Psoas muscle (tissue), 8 donors: Measurements from ENCODE around the gene LRP1B. TPM values are rescaled to one million over a fixed set of nuclear protein-coding genes. Genes with fewer than 3 reads are reported as not detected.

ENCODE experiments used
- ATAC-seq, 4 donors: fragments of 200-7000 bp; cut with Tn5 transposase; one replicate each; pipeline ENCODE4 v1.9.1; 2020; ENCODE audit warnings: moderate library complexity in 3 of 4, mild to moderate bottlenecking in 2 of 4
- DNase-seq, 2 donors: peaks; one replicate each; pipeline ENCODE4 v3.0.0-alpha.2; 2020
- H3K27ac ChIP-seq: fragments of 200-600 bp; one replicate; pipeline ENCODE4 v1.8.0; 2022
- H3K27me3 ChIP-seq, 3 donors: fragments of 200-600 bp in 1 of 3; one replicate each; pipeline versions ENCODE4 v1.6.1 to v1.8.0; 2013 to 2022; ENCODE audit warnings: low read length in 2 of 3, mild to moderate bottlenecking in 2 of 3, moderate library complexity in 1 of 3; ENCODE audit not compliant: insufficient read depth in 3 of 3
- H3K36me3 ChIP-seq, 2 donors: fragments of 200-600 bp in 1 of 2; one replicate each; pipeline versions ENCODE4 v1.6.1 to v1.8.0; 2013 to 2022; ENCODE audit warnings: low read depth in 1 of 2, mild to moderate bottlenecking in 1 of 2, moderate library complexity in 1 of 2; ENCODE audit not compliant: insufficient read depth in 1 of 2
- H3K4me1 ChIP-seq: fragments of 200-600 bp; one replicate; pipeline ENCODE4 v1.8.0; 2022
- H3K4me3 ChIP-seq: fragments of 200-600 bp; one replicate; pipeline ENCODE4 v1.8.0; 2022; ENCODE audit warnings: mild to moderate bottlenecking
- H3K9me3 ChIP-seq: fragments of 200-600 bp; one replicate; pipeline ENCODE4 v1.8.0; 2022
- CTCF ChIP-seq: fragments of 200-600 bp; IDR thresholded peaks from one replicate; pipeline ENCODE4 v1.8.0; 2022; ENCODE audit warnings: antibody characterized with exemption
- WGBS, 3 donors: extraction: QIAGEN DNeasy Blood & Tissue Kit; methylation state at CpG; one replicate each; pipeline versions ENCODE4 v1.1.6 to v1.1.7; 2013; 5-methylcytosine and 5-hydroxymethylcytosine counted together
- intact Hi-C, 2 donors: fragments of 100-400 bp; cut with DNase I; formaldehyde crosslinking; loops; one replicate each; pipeline versions ENCODE4 v1.11.0 to v1.14.2; 2022
- polyA plus RNA-seq, 3 donors: library from polyadenylated mRNA; stranded (reverse); fragments of 200-250 nt; gene quantifications; one replicate each; pipeline ENCODE4 v1.2.3, GENCODE V29; 2013
- total RNA-seq, 4 donors: library from RNA; stranded (reverse); fragmentation: NEBNext Ultra II Directional in 2 of 4; extraction: Animal tissue kit (Norgen Biotek cat#: 25700) in 2 of 4; gene quantifications; one replicate each; pipeline versions ENCODE4 v1.2.1 to v1.2.4, GENCODE V29; 2021 to 2023
- donor health status: healthy with polysubstance abuse.
- donor health status: DM: no; HTN: no; CAD: no; lungs with moderate emphysema.
- donor health status: Bipolar disorder and iron deficiency.
- donor health status: healthy.
- donor health status: DM: yes; HTN: yes; CAD: no.
- donor health status: DM: no; HTN: no; CAD: no.
- donor health status: DM: no; HTN: no; CAD: no.
- donor health status: DM: yes; HTN: yes; CAD: no.

The LRP1B gene
- total and polyA plus RNA-seq, 7 donors: 0.33 to 3.3 (median 0.95) TPM

- ATAC-seq: no peak
- Histone ChIP-seq H3K36me3 (no peaks in the 10 kb centered on the region), H3K4me3 (no peak overlapping the region), H3K4me1 (no peaks in the 10 kb centered on the region), H3K27ac (no peak overlapping the region), H3K9me3 (no peaks in the 10 kb centered on the region), H3K27me3 (no peaks in the 10 kb centered on the region)
- 93 to 95% (median 94%) methylated on average over 1 of the region's 1 CpG for WGBS, 3 donors
- no peak for DNase-seq
- no peak for TF ChIP-seq CTCF
- intact Hi-C loops: no loop called here
These were observed 1634.1 kb downstream of the LRP1B start for GRCh38 chr2:140496714-140497113.

GRCh38 chr2:140491876-140492275 is 1638.9 kb downstream of the LRP1B start:
- H3K27me3 ChIP-seq: no peaks in the 10 kb centered on the region
- no peaks in the 10 kb centered on the region for H3K9me3 ChIP-seq
- H3K4me3 ChIP-seq: no peak overlapping the region
- no peak for TF ChIP-seq CTCF
- H3K27ac ChIP-seq: no peak overlapping the region
- no peak for DNase-seq
- no peaks in the 10 kb centered on the region for H3K4me1 ChIP-seq
- 48 to 57% (median 53%) methylated on average over 3 of the region's 3 CpGs for WGBS, 3 donors
- H3K36me3 ChIP-seq: no peaks in the 10 kb centered on the region
- intact Hi-C loops: no loop called here
- ATAC-seq: no peak

GRCh38 chr2:140489193-140489592 is 1641.6 kb downstream of the LRP1B start:
- ATAC-seq (no peak), DNase-seq (no peak)
- 39 to 50% (median 44%) methylated on average over 1 of the region's 1 CpG for WGBS, 3 donors
- Histone ChIP-seq H3K27me3 (no peaks in the 10 kb centered on the region), H3K27ac (no peak overlapping the region), H3K4me1 (no peaks in the 10 kb centered on the region), H3K36me3 (no peaks in the 10 kb centered on the region), H3K9me3 (no peaks in the 10 kb centered on the region), H3K4me3 (no peak overlapping the region)
- intact Hi-C loops: no loop called here
- no peak for TF ChIP-seq CTCF

- Histone ChIP-seq H3K4me1 (no peaks in the 10 kb centered on the region), H3K27me3 (no peaks in the 10 kb centered on the region), H3K27ac (no peak overlapping the region), H3K4me3 (no peak overlapping the region), H3K9me3 (no peaks in the 10 kb centered on the region), H3K36me3 (no peaks in the 10 kb centered on the region)
- intact Hi-C loops: no loop called here
- WGBS, 3 donors: 55 to 69% (median 60%) methylated on average over 2 of the region's 2 CpGs
- no peak for TF ChIP-seq CTCF
- ATAC-seq (no peak), DNase-seq (no peak)
These were observed 1649.7 kb downstream of the LRP1B start for GRCh38 chr2:140481136-140481535.

GRCh38 chr2:140473851-140474250 is 1657.0 kb downstream of the LRP1B start:
- Histone ChIP-seq H3K27ac (no peak overlapping the region), H3K27me3 (no peaks in the 10 kb centered on the region), H3K4me1 (no peaks in the 10 kb centered on the region), H3K9me3 (no peaks in the 10 kb centered on the region), H3K36me3 (no peaks in the 10 kb centered on the region), H3K4me3 (no peak overlapping the region)
- TF ChIP-seq CTCF: no peak
- DNase-seq: no peak
- no peak for ATAC-seq
- 83 to 90% (median 85%) methylated on average over 1 of the region's 1 CpG for WGBS, 3 donors
- intact Hi-C loops: no loop called here
